RWPE2 (cell line): ENCODE measurements around the gene RHBDL1.
"Not testable (repeated sequence)": the region's sequence is repeated elsewhere in the genome, so short reads cannot be mapped to it uniquely, and the experiment has no call there.

Experiments
- ATAC-seq: fragments of 200-7000 bp; cut with Tn5 transposase; 3 replicates; pipeline ENCODE4 v1.9.1; 2021; ENCODE audit warnings: low read depth
- DNase-seq: peaks from one replicate; pipeline ENCODE4 v3.0.0-alpha.2; 2020; ENCODE audit warnings: low spot score
- H3K27ac ChIP-seq: fragments of 450-650 bp; 2 replicates; pipeline ENCODE4 v1.5.1; 2017; ENCODE audit warnings: mild to moderate bottlenecking; ENCODE audit not compliant: poor library complexity, severe bottlenecking
- H3K27me3 ChIP-seq: fragments of 250-450 bp; sonication (Bioruptor Pico); 2 replicates; pipeline ENCODE4 v1.5.1; 2021; ENCODE audit warnings: mild to moderate bottlenecking, moderate library complexity; ENCODE audit not compliant: insufficient read depth, poor library complexity, severe bottlenecking
- H3K36me3 ChIP-seq: fragments of 250-450 bp; sonication (Bioruptor Pico); 2 replicates; pipeline ENCODE4 v1.5.1; 2020; ENCODE audit warnings: low read depth, mild to moderate bottlenecking, moderate library complexity
- H3K4me1 ChIP-seq: fragments of 250-450 bp; sonication (Bioruptor Pico); 2 replicates; pipeline ENCODE4 v1.5.1; 2021; ENCODE audit warnings: mild to moderate bottlenecking, moderate library complexity; ENCODE audit not compliant: insufficient read depth, poor library complexity, severe bottlenecking
- H3K4me3 ChIP-seq: fragments of 250-450 bp; sonication (Bioruptor Pico); 2 replicates; pipeline ENCODE4 v1.5.1; 2021; ENCODE audit warnings: mild to moderate bottlenecking, moderate library complexity; ENCODE audit not compliant: severe bottlenecking
- H3K9me3 ChIP-seq: fragments of 250-450 bp; sonication (Bioruptor Pico); 2 replicates; pipeline ENCODE4 v1.5.1; 2021; ENCODE audit warnings: mild to moderate bottlenecking, moderate library complexity; ENCODE audit not compliant: severe bottlenecking
- TF ChIP-seq, protein P1 (sequence below): fragments of 450-650 bp; IDR thresholded peaks from one replicate; pipeline ENCODE4 v1.5.1; 2017; ENCODE audit warnings: mild to moderate bottlenecking, moderate library complexity; ENCODE audit not compliant: poor library complexity, severe bottlenecking

Gene RHBDL1

DNA sequence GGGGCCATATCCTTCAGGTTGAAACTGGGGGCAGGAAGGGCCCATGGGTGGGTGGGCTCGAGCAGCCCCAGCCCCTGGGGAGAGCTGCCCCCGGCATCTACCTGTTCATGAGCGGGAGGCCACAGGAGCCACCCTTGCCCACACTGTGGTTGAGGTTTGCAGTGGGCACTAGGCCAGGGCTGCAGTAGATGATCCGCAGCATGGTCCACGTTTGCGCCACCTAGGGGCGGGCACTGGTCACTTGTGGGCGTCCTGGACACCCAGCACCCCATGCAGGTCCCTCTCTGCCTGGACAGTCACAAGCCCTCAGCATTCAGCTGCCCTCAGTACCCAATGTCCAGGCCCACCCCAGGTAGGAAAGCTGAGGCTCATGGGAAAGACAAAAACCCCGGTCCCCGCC, 10.5 kb downstream of the RHBDL1 start:
- Histone ChIP-seq H3K9me3 (no peaks in the 10 kb centered on the region), H3K36me3 (peaks cover 44% of the 10 kb centered on the region), H3K4me3 (no peak overlapping the region), H3K27ac (no peak overlapping the region), H3K4me1 (peaks cover 13% of the 10 kb centered on the region), H3K27me3 (no peaks in the 10 kb centered on the region)
- DNase-seq (no peak), ATAC-seq (no peak)
- TF ChIP-seq, protein P1, sequence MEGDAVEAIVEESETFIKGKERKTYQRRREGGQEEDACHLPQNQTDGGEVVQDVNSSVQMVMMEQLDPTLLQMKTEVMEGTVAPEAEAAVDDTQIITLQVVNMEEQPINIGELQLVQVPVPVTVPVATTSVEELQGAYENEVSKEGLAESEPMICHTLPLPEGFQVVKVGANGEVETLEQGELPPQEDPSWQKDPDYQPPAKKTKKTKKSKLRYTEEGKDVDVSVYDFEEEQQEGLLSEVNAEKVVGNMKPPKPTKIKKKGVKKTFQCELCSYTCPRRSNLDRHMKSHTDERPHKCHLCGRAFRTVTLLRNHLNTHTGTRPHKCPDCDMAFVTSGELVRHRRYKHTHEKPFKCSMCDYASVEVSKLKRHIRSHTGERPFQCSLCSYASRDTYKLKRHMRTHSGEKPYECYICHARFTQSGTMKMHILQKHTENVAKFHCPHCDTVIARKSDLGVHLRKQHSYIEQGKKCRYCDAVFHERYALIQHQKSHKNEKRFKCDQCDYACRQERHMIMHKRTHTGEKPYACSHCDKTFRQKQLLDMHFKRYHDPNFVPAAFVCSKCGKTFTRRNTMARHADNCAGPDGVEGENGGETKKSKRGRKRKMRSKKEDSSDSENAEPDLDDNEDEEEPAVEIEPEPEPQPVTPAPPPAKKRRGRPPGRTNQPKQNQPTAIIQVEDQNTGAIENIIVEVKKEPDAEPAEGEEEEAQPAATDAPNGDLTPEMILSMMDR, result peak; percentile 56

DNA sequence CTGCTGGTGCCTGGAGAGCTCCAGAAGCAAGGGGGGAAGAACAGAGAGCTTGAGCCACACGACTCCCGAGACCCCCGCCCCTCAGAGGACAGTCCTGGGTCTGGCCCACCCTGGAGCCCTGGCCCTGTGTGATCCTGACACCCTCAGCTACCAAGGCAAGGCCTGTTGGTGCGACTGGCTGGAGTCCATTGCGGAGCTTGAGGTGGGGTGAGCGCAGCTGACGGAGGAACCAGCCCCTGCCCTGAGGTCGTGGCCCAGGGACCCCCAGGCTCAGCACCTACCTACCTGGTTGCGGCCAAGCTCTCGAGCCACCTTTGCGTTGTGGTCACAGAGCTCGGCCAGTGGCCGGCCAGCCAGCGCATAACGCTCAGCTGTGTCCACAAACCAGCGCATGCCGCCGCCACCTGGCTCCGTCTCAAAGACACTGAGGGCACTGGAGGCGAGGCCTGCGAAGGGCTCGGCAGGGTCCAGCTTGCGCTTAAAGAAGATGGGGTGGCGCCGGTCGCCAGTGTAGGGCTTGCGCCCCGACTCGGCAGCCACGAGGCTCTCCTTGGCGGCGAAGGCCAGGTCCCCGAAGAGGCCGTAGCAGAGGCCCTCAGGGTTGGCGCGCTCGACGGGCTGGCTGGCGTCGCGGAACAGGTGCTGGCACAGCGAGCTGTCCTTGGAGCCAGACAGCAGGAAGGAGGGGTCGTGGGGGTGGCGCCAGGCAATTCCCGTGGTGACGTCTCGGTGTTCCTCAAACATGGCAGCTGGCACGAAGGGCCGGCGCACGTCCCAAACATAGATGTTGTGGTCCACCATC, 11.2 kb downstream of the RHBDL1 start:
- ATAC-seq, result no peak
- Histone ChIP-seq H3K27me3 (no peaks in the 10 kb centered on the region), H3K9me3 (no peaks in the 10 kb centered on the region), H3K27ac (no peak overlapping the region), H3K4me3 (no peak overlapping the region), H3K36me3 (peaks cover 37% of the 10 kb centered on the region), H3K4me1 (peaks cover 9% of the 10 kb centered on the region)
- TF ChIP-seq, protein P1, result no peak
- no peak for DNase-seq

DNA sequence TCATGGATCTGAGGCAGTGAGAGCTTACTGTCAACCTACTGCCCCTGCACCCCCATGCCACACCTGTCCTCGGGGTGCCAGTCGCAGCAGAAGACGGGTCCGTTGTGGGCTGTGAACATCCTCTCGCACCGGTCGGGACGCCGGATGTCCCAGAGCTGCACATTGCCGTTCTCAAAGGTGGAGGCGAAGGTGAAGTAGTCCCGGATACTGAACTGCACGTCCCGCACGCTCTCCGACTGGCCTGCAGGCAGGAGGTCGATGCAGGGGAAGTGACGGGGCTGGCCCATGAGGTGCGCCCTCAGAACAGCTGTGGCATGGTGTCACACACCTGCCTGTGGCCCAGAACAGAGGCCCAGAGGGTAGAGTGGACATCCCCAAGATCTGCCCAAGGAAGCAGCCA, 12.0 kb downstream of the RHBDL1 start:
- TF ChIP-seq, protein P1, result no peak
- H3K4me3 ChIP-seq, result no peak overlapping the region
- ATAC-seq (no peak), DNase-seq (no peak)
- H3K36me3 ChIP-seq, result peaks cover 29% of the 10 kb centered on the region
- no peaks in the 10 kb centered on the region for H3K27me3 ChIP-seq
- no peaks in the 10 kb centered on the region for H3K9me3 ChIP-seq
- H3K4me1 ChIP-seq, result peaks cover 5% of the 10 kb centered on the region
- no peak overlapping the region for H3K27ac ChIP-seq

DNA sequence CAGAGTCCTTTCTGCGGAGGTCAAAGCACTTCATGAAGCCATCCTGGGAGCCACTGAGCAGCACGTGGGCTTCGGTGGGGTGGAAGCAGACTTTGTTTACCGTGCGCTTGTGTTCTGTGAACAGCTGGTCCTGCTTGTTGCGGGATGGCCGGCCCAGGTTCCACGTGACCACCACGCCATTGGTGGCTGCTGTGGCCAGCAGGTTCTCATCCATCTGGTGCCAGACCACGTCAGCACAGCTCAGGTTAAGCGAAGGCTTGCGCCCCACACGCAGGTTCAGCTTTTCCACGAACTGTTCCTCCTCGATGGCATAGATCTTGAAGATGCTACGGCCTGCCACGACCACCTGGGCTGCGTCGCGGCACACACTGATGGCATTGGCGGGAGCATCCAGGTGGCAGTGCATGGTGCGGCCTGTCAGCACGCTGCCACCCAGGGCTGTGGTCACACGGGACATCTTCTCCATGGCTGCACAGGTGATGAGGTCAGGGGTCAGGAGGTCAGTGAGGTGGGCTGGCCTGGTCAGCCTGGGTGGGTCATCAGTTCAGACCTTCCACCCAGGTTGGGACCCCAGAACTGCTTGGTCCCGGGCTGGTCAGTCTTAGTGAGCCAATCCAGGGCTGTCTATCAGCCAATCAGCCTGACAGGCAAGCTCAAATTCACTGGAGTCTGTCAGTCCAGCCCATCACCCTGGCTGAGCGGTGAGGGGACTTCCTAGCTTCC, 13.9 kb downstream of the RHBDL1 start:
- Histone ChIP-seq H3K36me3 (peaks cover 17% of the 10 kb centered on the region), H3K27me3 (no peaks in the 10 kb centered on the region), H3K4me1 (peaks cover 5% of the 10 kb centered on the region), H3K9me3 (no peaks in the 10 kb centered on the region), H3K4me3 (peak overlapping the region; percentile 92), H3K27ac (peak overlapping the region; percentile 38)
- no peak; the same call in 2 of the 3 replicates for ATAC-seq
- DNase-seq, result no peak
- TF ChIP-seq, protein P1, result no peak

DNA sequence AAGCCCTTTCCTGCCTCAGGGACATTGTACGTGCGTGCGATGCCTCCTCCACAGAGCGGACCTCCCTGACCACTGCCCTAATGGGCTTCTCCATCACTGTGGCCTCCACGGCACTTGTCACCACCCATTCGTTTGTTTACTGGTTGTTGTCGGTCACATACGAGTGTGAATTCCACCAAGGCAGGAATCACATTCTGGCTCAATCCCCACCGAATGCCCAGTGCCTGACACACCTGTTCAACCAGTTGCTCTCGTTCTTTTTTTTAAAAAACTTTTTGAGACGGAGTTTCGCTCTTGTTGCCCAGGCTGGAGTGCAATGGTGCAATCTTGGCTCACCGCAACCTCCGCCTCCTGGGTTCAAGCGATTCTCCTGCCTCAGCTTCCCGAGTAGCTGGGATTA, 15.8 kb downstream of the RHBDL1 start:
- ATAC-seq, H3K27me3 ChIP-seq, H3K36me3 ChIP-seq, H3K4me3 ChIP-seq, DNase-seq, H3K4me1 ChIP-seq, H3K9me3 ChIP-seq, H3K27ac ChIP-seq: not testable (repeated sequence)
